SKM-1 (cell line): Measurements from ENCODE around the gene RUFY2.
"Not testable (repeated sequence)": the region's sequence is repeated elsewhere in the genome, so short reads cannot be mapped to it uniquely, and the experiment has no call there.

Experiments used
- DNase-seq: peaks from one replicate; lab custom pipeline; 2025; ENCODE audit not compliant: unreplicated experiment; lab: John Stamatoyannopoulos, UW

The RUFY2 gene, protein sequence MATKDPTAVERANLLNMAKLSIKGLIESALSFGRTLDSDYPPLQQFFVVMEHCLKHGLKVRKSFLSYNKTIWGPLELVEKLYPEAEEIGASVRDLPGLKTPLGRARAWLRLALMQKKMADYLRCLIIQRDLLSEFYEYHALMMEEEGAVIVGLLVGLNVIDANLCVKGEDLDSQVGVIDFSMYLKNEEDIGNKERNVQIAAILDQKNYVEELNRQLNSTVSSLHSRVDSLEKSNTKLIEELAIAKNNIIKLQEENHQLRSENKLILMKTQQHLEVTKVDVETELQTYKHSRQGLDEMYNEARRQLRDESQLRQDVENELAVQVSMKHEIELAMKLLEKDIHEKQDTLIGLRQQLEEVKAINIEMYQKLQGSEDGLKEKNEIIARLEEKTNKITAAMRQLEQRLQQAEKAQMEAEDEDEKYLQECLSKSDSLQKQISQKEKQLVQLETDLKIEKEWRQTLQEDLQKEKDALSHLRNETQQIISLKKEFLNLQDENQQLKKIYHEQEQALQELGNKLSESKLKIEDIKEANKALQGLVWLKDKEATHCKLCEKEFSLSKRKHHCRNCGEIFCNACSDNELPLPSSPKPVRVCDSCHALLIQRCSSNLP

DNA sequence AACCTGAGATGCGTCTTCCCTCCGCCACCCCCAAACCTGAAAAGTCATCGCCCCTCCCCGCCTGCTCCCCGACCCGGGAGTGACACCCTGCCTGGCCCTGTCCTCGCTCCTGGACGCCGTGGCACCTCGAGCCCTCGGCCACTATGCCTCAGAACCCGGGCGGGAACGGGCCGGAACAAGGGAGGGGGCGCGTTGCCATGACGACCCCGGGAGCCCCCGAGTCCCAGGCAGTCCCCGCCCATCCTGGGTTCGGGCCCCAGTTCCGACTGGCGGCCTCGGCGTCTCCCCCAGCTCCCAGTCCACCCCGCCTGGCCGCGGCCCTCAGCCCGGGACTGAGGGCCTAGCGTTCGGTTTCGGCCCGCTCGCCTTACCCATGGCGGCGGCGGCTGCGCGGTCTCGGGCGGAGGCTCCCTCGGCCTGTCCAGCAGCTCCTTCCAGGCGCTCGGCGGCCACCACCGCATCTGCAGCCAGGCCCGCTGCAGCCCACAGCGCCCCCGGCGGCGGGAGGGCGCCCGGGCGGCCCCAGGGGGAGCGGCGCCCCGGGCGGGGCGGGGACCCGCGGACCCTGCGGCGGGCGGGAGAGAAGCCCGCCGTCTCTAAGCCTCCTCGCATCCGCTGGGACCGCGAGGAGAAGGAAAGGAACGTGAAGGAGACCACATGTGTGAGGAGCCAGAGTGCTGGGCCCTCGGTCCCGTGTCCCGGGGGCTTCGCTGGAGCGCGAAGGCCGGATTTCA lies at the start of gene RUFY2:
Gene RUFY2, minus strand, starts transcription at position 463 of the 734 bp plus-strand sequence. Its CDS starts 88 bp downstream, at position 375.
- peak; percentile 38 for DNase-seq

DNA sequence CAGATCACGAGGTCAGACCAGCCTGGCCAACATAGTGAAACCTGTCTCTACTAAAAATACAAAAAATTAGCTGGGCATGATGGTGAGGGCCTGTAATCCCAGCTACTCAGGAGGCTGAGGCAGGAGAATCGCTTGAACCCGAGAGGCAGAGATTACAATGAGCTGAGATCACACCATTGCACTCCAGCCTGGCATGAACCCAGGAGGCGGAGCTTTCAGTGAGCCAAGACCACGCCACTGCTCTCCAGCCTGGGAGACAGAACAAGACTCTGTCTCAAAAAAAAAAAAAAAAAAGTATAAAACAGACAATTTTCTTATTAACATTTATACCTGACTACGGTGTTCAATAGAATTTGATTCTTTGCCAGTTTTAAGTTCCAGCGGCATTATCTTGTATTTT lies 42.6 kb upstream of the RUFY2 start:
- not testable (repeated sequence) for DNase-seq

DNA sequence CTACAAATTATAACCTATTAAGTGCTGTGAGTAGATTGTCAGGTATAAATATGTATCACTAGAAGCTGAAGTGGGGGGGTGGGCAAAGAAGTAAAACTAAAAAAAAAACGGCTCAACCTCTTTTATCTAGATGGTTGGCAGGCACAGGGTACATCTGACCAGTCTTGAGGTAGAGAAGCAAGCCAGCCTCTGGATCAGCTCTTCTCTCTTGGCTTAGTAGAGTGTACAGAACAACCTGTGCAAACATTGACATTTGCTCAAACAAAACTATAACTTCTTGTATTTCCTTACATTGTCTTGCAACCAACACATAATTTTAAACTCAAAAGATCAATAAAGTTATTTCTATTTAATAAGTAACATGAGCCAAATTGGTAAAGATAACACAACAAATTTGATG lies 39.1 kb upstream of the RUFY2 start:
- DNase-seq, result no peak

DNA sequence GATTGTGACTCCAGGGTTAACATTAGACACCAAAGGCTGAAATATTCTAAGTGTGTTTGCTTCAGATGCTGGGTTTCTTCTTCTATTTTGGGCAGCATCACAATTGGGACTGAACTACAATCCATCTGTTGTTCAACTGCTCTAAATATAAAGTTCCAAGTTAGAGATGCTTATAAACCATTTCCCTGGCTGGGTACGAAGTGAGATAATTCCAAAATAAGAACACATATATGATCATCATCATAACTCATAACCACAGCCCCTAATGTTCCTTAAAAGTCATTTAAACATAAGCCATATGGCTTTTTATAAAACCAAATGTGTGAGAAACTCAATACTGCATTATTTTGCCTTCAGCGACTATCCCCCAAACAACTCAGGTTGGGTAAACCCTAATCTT lies 35.9 kb upstream of the RUFY2 start:
- DNase-seq, result no peak

DNA sequence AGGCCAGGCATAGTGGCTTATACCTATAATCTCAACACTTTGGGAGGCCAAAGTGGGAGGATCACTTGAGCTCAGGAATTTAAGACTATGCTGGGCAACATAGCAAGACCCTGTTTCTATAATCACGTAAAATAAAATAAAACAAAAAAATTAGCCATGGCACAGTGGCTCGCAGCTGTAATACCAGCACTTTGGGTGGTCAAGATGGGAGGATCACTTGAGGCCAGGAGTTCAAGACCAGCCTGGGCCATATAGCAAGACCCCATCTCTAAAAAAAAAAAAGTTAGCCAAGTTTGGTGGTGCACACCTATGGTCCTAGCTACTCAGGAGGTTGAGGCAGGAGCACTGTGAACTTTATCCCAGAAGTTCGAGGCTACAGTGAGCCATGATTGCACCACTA lies 33.8 kb upstream of the RUFY2 start:
- no peak for DNase-seq

DNA sequence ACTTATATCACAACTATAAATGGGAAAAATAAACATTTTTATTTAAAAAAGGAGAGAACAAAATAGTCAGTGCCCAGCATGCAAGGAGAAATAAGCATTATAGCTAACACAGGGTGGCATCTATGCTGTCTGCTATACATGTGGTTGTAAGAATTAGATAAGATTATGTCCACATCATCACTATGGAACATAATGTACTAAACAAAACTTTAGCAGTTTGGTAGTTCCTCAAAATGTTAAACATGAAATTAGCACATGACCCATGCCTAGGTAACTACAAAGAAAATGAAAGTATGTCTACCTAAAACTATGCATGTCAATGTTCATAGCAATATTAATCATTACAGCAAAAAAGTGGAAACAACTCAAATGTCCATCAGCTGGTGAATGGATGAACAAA lies 28.7 kb upstream of the RUFY2 start:
- no peak for DNase-seq

DNA sequence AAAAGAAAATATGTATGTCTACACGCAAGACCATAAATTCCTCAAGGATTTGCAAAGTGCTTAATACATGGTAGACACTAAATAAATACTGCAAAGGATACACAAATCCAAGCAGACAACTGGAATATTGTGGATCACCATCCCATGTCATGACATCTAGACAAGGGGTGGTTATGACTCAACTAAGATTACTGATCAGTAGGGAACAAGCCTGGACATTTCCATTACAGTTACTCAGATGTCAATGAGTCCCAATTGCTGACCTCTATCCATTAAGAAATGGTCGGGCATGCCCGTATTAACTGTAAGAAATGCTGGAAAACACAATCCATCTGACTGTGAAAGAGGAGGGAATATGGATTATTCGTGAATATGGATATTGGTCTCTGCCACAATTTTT lies 27.6 kb upstream of the RUFY2 start:
- DNase-seq, result no peak

DNA sequence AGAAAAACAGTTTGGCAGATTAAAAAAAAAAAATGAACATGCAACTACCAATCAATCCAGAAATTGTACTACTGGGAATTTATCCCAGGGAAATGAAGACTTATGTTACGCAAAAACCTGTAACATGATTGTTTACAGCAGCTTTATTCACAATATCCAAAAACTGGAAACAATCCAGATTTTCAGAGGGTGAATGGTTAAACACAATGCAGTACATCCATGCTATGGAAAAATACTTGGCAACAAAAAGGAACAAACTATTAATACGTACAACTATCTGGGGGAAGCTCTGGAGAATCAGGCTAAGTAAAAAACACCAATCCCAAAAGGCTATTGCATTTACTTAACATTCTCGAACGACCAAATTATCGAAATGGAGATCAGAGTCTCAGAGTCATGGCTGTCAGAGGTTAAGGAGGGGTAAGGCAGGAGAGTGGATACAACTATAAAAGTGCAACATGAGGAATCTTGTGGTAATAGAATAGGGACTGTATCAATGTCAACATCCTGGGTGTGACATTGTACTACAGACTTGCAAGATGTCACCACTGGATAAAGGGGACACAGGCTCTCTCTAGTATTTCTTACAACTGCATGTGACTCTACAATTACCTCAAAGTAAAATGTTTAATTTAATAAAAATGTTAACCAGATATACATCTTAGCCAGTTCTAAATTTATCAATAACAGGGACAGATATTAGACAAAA lies 21.5 kb upstream of the RUFY2 start:
- DNase-seq, result no peak

DNA sequence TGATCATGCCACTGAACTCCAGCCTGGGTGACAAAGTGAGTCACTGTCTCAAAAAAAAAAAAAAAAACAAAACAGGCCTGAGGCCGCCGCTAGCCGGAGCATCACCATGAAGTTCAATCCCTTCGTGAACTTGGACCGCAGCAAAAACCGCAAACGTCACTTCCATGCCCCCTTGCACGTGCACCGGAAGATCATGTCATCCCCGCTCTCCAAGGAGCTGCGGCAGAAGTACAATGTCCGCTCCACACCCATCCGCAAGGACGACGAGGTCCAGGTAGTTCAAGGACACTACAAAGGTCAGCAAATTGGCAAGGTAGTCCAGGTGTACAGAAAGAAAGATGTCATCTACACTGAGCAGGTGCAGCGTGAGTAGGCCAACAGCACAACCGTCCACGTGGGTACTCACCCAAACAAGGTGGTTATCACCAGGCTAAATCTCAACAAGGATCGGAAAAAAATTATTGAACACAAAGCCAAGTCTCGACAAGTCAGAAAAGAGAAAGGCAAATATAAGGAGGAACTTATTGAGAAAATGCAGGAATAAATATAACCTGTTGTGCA lies 17.5 kb upstream of the RUFY2 start:
- no peak for DNase-seq

DNA sequence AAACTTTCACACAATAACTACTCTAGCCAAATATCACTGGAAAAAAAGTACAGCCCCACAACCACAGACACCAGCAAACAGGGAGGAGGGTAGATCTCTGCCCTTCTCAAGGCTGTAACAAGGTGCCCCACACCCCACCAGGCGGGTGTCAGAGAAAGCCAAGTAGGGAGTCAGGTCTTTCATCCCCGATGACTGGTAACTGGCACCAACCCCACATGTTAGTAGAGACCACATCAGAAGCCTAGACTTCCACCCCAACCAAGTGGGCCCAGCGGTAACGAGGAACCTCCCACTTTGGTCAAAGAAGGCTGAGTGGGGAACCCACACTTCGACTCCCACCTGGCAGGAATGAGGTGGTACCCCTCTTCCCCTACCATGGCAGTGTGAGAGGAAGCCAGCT lies 16.4 kb upstream of the RUFY2 start:
- DNase-seq, result no peak

DNA sequence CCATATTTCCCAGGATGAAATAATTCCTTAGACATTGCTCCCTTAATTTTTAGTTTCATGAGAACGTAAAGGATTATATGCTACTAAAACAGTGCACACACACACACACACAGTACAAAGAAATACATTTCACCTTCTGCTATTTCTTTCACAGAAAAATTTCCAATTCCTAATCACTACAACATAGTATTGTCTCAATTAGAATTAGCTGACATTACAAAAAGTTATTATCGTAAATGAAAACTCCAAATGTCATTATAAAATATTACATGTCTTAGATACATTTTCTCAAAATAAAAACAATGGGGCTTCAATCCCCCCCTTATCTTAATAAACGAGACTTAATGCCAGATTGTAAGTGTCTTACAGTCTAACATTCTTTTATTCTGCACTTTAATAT lies 12.3 kb upstream of the RUFY2 start:
- no peak for DNase-seq

DNA sequence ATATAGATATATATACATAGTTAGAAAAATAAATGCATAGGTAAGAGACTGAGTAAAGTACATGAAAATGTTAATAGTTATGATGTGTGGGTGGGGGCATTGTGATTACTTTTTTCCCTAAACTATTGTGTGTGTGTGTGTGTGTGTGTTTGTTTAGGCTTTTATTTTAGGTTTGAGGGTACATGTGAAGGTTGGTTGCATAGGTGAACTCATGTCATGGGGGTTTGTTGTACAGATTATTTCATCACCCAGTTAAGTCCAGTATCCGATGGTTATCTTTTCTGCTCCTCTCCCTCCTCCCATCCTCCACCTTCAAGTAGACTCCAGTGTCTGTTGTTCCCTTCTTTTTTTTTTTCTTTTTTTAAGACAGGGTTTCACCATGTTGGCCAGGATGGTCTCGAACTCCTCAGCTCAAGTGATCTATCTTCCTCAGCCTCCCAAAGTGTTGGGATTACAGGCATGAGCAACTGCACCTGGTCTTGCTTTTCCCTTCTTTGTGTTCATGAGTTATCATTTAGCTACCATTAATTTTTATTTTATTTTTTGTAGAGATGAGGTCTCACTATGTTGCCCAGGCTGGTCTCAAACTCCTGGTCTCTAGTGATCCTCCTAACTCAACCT lies 1.9 kb upstream of the RUFY2 start:
- no peak for DNase-seq

DNA sequence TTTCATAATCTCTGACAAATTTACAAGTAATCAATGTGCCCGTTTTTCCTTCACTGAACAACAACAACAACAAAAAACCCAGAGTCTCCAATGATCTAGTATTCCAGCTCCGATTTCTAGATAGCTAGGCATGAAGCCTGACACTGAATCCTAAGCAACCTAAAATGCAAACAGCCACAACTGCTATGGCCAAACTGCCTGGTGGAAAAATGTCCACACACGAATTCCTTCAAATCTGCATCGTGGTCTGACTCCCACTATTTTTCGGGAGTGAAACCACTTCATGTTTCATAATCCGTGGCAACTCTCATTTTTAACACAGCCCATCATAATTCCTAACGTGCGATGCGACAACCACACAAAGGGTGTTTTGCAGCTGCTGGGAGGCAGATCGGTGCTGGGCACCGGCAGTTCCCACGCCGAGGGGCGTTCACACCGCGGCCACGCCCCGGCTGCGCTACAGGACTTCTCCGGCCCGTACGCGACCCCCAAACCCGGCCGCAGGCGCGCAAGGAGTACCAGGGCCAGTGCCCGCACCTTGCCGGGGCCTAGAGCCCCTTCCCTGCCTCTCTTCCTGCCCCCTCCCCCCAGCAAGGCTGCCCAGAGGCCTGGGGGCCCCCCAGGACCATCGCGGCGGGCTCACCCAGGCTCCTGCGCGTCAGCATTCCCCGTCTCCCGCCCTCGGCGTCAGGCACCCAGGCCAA lies 814 bp downstream of the RUFY2 start:
- DNase-seq, result no peak

DNA sequence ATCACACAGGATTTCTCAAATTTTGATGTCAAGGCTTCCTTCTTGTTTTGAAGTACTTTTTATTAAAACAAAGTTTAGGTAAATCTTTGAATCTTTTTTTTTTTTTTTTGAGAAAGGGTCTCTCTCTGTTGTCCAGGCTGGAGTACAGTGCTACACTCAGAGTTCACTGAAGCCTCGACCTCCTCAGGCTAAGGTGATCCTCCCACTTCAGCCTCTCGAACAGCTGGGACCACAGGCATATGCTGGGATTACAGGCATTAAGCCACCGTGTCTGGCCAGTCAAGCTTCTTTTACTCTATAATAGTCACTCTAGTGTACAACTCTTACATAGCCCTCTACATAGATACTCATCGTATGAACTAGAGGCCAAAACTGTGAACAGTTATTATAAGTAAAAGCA lies 3.4 kb downstream of the RUFY2 start:
- DNase-seq, result no peak

DNA sequence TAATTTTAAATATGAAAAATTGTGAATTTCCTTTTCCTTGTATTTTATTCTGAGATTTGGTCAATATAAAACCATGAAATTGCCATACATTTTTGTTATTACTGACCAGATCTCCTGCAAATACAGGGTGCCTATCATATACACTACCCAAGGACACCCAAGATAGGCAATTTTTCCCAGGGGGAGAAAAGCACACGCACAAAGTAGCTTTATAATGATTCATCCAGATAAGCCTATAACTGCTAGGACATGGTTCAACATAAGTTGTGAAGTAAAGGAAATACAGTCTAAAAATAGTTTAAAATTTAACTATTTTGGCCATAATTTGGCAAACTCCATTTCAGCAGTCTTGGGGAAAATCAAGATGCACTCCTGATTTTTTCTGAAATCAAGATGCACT lies 4.8 kb downstream of the RUFY2 start:
- no peak for DNase-seq

DNA sequence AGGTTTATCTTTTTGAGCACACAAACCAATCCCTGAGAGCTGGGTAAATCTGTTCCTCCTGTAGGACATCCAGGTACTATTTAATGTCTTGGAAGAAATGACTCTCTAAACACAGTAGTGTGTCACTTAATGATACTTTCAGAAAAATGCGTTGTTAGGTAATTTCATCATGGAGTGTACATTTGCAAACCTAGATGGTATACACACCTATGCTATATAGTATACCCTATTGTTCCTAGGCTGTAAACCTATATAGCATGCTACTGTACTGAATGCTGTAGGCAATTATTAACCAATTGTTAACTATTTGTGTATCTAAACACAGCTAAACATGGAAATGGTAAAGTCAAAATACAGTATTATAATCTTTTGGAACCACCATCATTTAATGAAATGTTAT lies 10.1 kb downstream of the RUFY2 start:
- no peak for DNase-seq

DNA sequence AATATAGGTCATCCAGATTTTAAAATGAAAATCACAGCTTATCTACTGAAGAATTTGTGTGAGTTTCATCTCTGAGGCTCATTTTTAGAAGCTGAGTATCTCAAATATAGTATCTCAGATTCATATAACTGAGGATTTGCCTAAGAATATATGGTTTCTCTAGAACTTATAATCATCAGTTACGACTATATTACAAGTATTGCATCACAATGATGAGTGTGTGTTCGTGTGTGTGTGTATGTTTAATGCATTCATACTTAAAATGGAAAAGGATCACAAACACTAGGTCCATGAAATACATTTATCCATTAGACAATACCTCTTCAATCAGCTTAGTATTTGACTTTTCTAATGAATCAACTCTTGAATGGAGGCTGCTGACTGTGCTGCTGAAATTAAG lies 21.3 kb downstream of the RUFY2 start:
- no peak for DNase-seq

DNA sequence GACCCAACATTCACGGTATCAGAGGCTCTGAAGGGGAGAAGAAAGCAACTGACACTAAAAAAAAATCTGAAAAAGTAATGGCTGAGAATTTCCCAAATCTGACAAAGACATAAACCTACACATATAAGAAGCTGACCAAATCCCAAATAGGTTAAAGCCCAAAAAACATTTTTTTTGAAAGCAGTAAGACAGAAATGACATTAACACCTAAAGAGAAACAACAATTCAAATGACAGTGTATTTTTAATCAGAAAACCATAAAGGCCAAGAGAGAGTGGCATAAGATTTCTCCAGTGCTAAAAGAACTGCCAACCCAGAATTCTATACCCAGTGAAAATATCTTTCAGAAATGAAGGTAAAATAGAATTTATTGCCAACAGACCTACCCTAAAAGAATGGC lies 35.5 kb downstream of the RUFY2 start:
- DNase-seq, result no peak

DNA sequence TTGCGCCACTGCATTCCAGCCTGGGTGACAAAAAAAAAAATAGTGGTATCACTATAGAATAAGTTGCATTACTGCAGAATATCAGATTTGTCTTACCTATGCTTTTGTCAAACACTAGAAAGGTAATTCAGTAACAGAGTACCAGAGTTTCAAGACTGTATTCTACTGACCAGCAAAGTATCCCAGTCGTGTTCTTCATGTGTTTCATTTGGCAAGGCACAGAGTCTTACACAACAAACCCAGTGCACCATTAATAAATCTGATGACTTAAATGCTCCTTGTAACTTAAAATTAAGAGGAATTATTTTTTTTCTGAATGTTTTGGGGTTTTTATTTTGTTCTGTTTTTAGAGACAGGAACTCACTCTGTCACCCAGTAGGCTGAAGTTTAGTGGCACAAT lies 40.0 kb downstream of the RUFY2 start:
- no peak for DNase-seq

DNA sequence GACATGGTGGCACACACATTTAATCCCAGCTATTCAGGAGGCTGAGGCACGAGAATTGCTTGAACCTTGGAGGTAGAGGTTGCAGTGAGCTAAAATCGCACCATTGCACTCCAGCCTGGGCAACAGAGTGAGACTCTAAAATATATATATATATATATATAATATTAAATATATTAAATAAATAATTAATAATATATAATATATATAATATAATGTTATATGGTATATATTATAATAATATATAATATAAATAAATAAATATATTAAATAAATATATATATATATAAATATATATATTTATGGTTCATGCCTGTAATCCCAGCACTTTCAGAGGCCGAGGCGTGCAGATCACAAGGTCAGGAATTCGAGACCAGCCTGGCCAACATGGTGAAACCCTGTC lies 40.5 kb downstream of the RUFY2 start:
- DNase-seq, result no peak
